MM.1S (cell line): ENCODE results near the gene POLE2.

Experiments used
- DNase-seq: peaks from one replicate; pipeline ENCODE4 v3.0.0-alpha.2; 2015
- H2AFZ ChIP-seq: fragments of 300-600 bp; sonication (generic); 2 replicates; pipeline ENCODE4 v1.6.0; 2016; ENCODE audit warnings: antibody characterized with exemption, low read length
- H3F3A ChIP-seq: fragments of 300-600 bp; sonication (generic); 2 replicates; pipeline ENCODE4 v1.6.1; 2016; ENCODE audit warnings: mild to moderate bottlenecking, antibody characterized with exemption, low read length, moderate library complexity, mixed read lengths; ENCODE audit not compliant: insufficient read depth
- H3K27ac ChIP-seq: fragments of 300-600 bp; sonication (generic); 2 replicates; pipeline ENCODE4 v1.5.1; 2016; ENCODE audit warnings: mild to moderate bottlenecking, low read length
- H3K27me3 ChIP-seq: fragments of 300-600 bp; sonication (generic); replicated peaks from 2 replicates; pipeline ENCODE4 v1.6.0; 2016; ENCODE audit warnings: low read length; ENCODE audit not compliant: insufficient read depth
- H3K36me3 ChIP-seq: fragments of 300-600 bp; sonication (generic); replicated peaks from 2 replicates; pipeline ENCODE4 v1.6.1; 2016; ENCODE audit warnings: mild to moderate bottlenecking, low read length, mixed read lengths; ENCODE audit not compliant: insufficient read depth
- H3K4me1 ChIP-seq: fragments of 300-600 bp; sonication (generic); 2 replicates; pipeline ENCODE4 v1.6.1; 2016; ENCODE audit warnings: low read length, mixed read lengths
- H3K4me2 ChIP-seq: fragments of 300-600 bp; sonication (generic); 2 replicates; pipeline ENCODE4 v1.6.0; 2016; ENCODE audit warnings: low read depth, low read length
- H3K4me3 ChIP-seq: fragments of 300-600 bp; sonication (generic); 2 replicates; pipeline ENCODE4 v1.5.1; 2016; ENCODE audit warnings: low read length, mixed read lengths
- H3K79me2 ChIP-seq: fragments of 300-600 bp; sonication (generic); 2 replicates; pipeline ENCODE4 v1.6.1; 2016; ENCODE audit warnings: mixed run types, low read length, mixed read lengths
- H3K9ac ChIP-seq: fragments of 300-600 bp; sonication (generic); 2 replicates; pipeline ENCODE4 v1.6.1; 2016; ENCODE audit warnings: low read length, mixed read lengths
- H3K9me2 ChIP-seq: fragments of 300-600 bp; sonication (generic); replicated peaks from 2 replicates; pipeline ENCODE4 v1.6.1; 2016; ENCODE audit warnings: mild to moderate bottlenecking, low read length, mixed read lengths; ENCODE audit not compliant: insufficient read depth
- H3K9me3 ChIP-seq: fragments of 300-600 bp; sonication (generic); replicated peaks from 2 replicates; pipeline ENCODE4 v1.6.1; 2016; ENCODE audit warnings: mild to moderate bottlenecking, low read length, mixed read lengths; ENCODE audit not compliant: insufficient read depth
- H4K20me1 ChIP-seq: fragments of 300-600 bp; sonication (generic); 2 replicates; pipeline ENCODE4 v1.6.1; 2016; ENCODE audit warnings: mild to moderate bottlenecking, low read length, moderate library complexity, mixed read lengths; ENCODE audit not compliant: insufficient read depth
- EZH2 ChIP-seq: fragments of 300-600 bp; sonication (generic); optimal IDR thresholded peaks from 2 replicates; pipeline ENCODE3; 2017; ENCODE audit warnings: low read depth, mild to moderate bottlenecking, antibody characterized with exemption, low read length, mixed read lengths
- EZH2phosphoT487 ChIP-seq: fragments of 300-600 bp; sonication (generic); IDR thresholded peaks from 2 replicates; pipeline ENCODE4 v1.6.1; 2018; ENCODE audit warnings: antibody characterized with exemption, low read length
- TF ChIP-seq, protein P1 (sequence below): fragments of 300-600 bp; sonication (generic); IDR thresholded peaks from 2 replicates; pipeline ENCODE4 v1.5.1; 2016; ENCODE audit warnings: antibody characterized with exemption, low read length, mixed read lengths

Gene POLE2

DNA sequence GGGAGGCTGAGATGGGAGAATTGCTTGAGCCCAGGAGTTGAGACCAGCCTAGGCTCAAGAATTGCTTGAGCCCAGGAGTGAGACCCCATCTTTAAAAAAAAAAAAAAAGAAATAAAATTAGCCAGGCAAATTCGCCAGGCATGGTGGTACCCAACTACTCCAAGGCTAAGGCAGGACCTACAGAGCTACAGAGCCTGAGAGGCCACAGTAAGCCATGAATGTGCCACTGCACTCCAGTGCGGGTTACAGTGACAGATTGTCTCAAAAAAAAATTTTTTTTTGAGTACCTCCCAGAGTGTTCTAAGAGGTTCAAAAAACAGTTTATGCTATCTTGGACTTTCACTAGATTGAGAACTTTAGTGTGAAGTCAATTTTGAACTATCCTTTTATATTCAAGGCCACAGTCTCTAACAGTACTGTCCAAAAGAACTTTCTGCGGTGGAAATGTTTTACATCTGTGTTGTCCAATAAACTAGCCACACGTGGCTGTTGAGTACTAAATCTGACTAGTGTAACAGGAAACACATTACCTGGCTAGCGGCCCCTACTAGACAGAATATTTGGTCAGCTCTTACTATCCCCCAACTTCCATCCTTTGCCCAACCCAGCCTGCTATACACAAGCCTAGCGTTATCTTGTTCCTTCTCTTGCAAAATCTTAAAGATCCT is 70.0 kb downstream of the POLE2 start:
- Histone ChIP-seq H3F3A (0 out of 2 replicates have a peak, but pooled peaks cover 5% of the 10 kb centered on the region), H3K4me2 (no peak overlapping the region), H4K20me1 (no peaks in the 10 kb centered on the region), H3K9me3 (no peaks in the 10 kb centered on the region), H3K27ac (no peak overlapping the region), H3K79me2 (peaks cover 49% of the 10 kb centered on the region), H2AFZ (no peak overlapping the region), H3K4me1 (no peaks in the 10 kb centered on the region), H3K9me2 (no peaks in the 10 kb centered on the region), H3K27me3 (no peaks in the 10 kb centered on the region), H3K9ac (no peak overlapping the region), H3K4me3 (no peak overlapping the region), H3K36me3 (no peaks in the 10 kb centered on the region)
- no peak for DNase-seq
- TF ChIP-seq EZH2phosphoT487 = no peak
- TF ChIP-seq EZH2 = no peak
- TF ChIP-seq, protein P1, sequence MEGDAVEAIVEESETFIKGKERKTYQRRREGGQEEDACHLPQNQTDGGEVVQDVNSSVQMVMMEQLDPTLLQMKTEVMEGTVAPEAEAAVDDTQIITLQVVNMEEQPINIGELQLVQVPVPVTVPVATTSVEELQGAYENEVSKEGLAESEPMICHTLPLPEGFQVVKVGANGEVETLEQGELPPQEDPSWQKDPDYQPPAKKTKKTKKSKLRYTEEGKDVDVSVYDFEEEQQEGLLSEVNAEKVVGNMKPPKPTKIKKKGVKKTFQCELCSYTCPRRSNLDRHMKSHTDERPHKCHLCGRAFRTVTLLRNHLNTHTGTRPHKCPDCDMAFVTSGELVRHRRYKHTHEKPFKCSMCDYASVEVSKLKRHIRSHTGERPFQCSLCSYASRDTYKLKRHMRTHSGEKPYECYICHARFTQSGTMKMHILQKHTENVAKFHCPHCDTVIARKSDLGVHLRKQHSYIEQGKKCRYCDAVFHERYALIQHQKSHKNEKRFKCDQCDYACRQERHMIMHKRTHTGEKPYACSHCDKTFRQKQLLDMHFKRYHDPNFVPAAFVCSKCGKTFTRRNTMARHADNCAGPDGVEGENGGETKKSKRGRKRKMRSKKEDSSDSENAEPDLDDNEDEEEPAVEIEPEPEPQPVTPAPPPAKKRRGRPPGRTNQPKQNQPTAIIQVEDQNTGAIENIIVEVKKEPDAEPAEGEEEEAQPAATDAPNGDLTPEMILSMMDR = no peak

DNA sequence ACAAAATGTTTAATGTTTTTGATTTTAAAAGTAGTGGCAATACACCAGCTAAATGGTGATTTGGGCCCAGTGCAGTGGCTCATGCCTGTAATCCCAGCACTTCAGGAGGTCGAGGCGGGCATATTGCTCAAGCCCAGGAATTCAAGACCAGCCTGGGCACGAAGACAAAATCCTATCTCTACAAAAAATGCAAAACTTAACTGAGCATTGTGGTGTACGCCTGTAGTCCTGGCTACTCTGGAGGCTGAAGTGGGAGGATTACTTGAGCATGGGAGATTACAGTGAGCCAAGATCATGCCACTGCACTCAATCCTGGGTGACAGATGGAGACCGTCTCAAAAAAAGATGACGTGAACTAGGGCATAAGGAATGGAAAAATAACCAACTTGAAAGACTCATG is 72.2 kb downstream of the POLE2 start:
- H3K27me3 ChIP-seq = no peaks in the 10 kb centered on the region
- TF ChIP-seq EZH2phosphoT487 (no peak), EZH2 (no peak)
- TF ChIP-seq, protein P1 = no peak
- no peak overlapping the region for H2AFZ ChIP-seq
- H3K9me2 ChIP-seq = no peaks in the 10 kb centered on the region
- no peak overlapping the region for H3K27ac ChIP-seq
- no peaks in the 10 kb centered on the region for H3K4me1 ChIP-seq
- H3K4me3 ChIP-seq = no peak overlapping the region
- no peaks in the 10 kb centered on the region for H4K20me1 ChIP-seq
- no peak overlapping the region for H3K4me2 ChIP-seq
- no peak overlapping the region for H3K9ac ChIP-seq
- DNase-seq = no peak
- H3K9me3 ChIP-seq = no peaks in the 10 kb centered on the region
- H3K79me2 ChIP-seq = peaks cover 27% of the 10 kb centered on the region
- 0 out of 2 replicates have a peak, but pooled peaks cover 5% of the 10 kb centered on the region for H3F3A ChIP-seq
- H3K36me3 ChIP-seq = no peaks in the 10 kb centered on the region

- no peak overlapping the region for H3K4me3 ChIP-seq
- no peaks in the 10 kb centered on the region for H3K27me3 ChIP-seq
- no peak for DNase-seq
- no peaks in the 10 kb centered on the region for H3K36me3 ChIP-seq
- H3K4me2 ChIP-seq = no peak overlapping the region
- H3F3A ChIP-seq = no peaks in the 10 kb centered on the region
- TF ChIP-seq, protein P1 = no peak
- TF ChIP-seq EZH2 = no peak
- TF ChIP-seq EZH2phosphoT487 = no peak
- no peak overlapping the region for H3K9ac ChIP-seq
- no peaks in the 10 kb centered on the region for H4K20me1 ChIP-seq
- no peaks in the 10 kb centered on the region for H3K4me1 ChIP-seq
- H2AFZ ChIP-seq = no peak overlapping the region
- no peaks in the 10 kb centered on the region for H3K9me3 ChIP-seq
- no peaks in the 10 kb centered on the region for H3K9me2 ChIP-seq
- H3K79me2 ChIP-seq = peaks cover 14% of the 10 kb centered on the region
- no peak overlapping the region for H3K27ac ChIP-seq
Measured at GRCh38 chr14:49614196-49614595, 73.8 kb downstream of the POLE2 start.
